ENCODE measurements around the gene GATA5.

DNA sequence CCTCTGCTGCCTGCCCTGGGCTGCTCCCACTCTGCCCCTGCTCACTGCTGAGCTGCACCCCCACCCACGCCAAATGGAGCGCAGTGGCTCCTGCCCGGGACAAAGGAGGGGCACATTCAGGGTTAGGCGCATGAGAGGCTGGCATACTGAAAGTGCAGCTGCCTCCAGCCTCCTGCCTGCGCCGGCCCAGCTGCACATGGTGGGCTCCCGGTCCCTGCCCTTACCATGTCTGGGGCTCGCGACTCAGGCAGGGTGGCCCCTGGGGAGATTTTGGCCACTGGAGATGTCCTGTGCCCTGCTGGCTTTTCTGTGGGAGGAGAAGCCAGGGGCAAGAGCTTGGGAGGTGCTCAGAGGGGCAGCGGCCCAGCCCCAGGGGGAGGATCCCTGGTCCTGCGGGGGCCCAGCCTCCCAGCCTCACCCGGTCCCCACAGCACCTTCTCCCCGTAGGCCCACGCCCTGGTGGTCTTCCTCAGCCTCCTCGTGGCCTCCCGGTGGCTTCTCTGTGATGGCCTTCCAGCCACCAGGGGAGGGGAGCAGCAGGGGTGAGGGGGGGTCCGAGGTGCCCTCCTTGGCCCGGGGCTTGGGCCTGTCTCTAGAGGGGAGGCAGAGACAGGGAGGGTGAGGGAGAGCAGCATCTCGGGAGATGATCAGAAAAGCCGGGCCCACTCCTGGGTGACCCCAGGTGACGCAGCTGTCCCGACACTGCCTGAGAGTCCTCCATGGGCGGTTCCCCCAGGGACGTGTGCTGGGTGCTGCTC is 60.3 kb downstream of the GATA5 start:
- TF ChIP-seq, protein P1, sequence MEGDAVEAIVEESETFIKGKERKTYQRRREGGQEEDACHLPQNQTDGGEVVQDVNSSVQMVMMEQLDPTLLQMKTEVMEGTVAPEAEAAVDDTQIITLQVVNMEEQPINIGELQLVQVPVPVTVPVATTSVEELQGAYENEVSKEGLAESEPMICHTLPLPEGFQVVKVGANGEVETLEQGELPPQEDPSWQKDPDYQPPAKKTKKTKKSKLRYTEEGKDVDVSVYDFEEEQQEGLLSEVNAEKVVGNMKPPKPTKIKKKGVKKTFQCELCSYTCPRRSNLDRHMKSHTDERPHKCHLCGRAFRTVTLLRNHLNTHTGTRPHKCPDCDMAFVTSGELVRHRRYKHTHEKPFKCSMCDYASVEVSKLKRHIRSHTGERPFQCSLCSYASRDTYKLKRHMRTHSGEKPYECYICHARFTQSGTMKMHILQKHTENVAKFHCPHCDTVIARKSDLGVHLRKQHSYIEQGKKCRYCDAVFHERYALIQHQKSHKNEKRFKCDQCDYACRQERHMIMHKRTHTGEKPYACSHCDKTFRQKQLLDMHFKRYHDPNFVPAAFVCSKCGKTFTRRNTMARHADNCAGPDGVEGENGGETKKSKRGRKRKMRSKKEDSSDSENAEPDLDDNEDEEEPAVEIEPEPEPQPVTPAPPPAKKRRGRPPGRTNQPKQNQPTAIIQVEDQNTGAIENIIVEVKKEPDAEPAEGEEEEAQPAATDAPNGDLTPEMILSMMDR (IDR thresholded peaks at IDR 0.05 in 8 of 11, conservative IDR thresholded peaks at IDR 0.05 in 3 of 11): no peak
- TF ChIP-seq POLR2AphosphoS5 (IDR thresholded peaks at IDR 0.05): no peak
- TF ChIP-seq POLR2A (IDR thresholded peaks at IDR 0.05): no peak

Measured in spleen (tissue), 7 donors.